Germinal center (tissue), 1 donor: Measurements from ENCODE around the gene TMEM165.

Experiments used
- DNase-seq: peaks from one replicate; pipeline ENCODE4 v3.0.0; 2012; ENCODE audit warnings: mixed read lengths, low spot score

The TMEM165 gene

DNA sequence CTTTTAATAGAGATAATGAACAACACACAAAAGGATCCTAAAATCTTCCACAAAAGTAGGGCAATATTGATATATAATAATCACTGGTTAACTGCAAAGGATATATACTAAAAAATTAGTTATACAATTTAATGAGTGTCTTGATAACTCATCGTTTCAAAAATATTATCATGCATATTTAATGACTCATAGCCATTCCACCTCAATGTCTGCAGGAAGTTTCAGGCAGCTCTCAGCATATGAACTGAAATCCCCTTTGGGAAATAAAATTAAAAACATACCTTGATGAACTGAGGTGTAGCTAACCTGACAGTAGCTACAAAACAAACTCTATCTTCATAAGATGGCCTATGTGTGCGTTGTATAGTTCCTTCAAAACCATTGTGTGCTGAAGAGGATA is 62.9 kb downstream of the TMEM165 start:
- DNase-seq: no peak

DNA sequence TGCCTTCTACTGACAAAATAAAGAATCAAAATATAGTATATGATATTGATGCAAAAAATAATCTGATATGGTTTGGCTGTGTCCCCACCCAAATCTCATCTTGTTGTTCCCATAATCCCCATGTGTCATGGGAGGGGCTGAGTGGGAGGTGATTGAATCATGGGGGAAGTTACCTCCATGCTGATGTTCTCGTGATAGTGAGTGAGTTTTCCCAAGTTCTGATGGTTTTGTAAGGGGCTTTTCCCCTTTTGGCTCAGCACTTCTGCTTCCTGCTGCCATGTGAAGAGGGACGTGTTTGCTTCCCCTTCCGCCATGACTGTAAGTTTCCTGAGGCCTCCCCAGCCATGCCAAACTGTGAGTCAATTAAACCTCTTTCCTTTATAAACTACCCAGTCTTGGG is 70.2 kb downstream of the TMEM165 start:
- no peak for DNase-seq

DNA sequence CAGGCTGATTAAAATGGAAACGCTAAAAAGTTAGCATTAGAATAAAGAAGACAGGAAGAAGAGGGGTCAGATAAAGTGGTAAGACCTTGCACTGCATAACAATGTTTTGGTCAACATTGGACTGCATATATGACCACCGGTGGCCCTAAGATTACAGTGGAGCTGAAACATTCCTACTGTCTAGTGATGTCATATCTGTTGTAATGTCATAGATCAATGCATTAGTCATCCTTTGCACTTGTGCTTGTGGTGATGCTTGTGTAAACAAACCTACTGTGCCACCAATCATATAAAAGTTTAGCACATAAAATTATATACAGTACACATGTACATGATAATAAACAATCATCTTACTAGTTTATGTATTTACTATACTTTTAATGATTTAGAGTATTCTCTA is 73.0 kb downstream of the TMEM165 start:
- DNase-seq: no peak

DNA sequence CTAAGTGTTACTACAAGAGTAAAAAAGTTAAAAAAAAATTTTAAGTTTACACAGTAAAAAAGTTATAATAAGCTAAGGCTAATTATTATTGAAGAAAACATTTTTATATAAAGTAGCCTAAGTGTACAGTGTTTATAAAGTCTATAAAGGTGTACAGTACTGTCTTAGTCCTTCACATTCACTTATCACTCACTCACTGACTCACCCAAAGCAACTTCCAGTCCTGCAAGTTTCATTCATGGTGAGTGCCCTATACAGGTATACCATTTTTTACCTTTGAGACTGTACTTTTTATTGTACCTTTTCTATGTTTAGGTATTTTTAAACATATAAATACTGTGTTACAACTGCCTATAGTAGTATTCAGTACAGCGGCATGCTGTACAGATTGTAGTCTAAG is 74.2 kb downstream of the TMEM165 start:
- DNase-seq: no peak
